Sigmoid colon (tissue), 7 donors: Measurements from ENCODE around the gene TMEM35B. TPM values are rescaled to one million over a fixed set of nuclear protein-coding genes. Genes with fewer than 3 reads are reported as not detected.
A peak's percentile ranks its signal among the peaks of the same experiment; 100 is the strongest.

Experiments used
- DNase-seq: peaks from one replicate; pipeline ENCODE4 v3.0.0-alpha.2; 2019
- H3K27ac ChIP-seq, 4 donors: fragments of 200-600 bp; sonication (generic); one replicate each; pipeline ENCODE4 v1.5.1; 2016 to 2019; ENCODE audit warnings: mild to moderate bottlenecking in 1 of 4
- H3K27me3 ChIP-seq, 3 donors: fragments of 200-600 bp; sonication (generic); one replicate each; pipeline ENCODE4 v1.5.1; 2019; ENCODE audit warnings: mild to moderate bottlenecking in 1 of 3
- H3K36me3 ChIP-seq, 4 donors: fragments of 200-600 bp; sonication (generic); one replicate each; pipeline ENCODE4 v1.5.1; 2016 to 2019
- H3K4me1 ChIP-seq, 4 donors: fragments of 200-600 bp; sonication (generic); one replicate each; pipeline ENCODE4 v1.5.1; 2017 to 2019
- H3K4me3 ChIP-seq, 4 donors: fragments of 200-600 bp; sonication (generic); one replicate each; pipeline ENCODE4 v1.5.1; 2017 to 2019; ENCODE audit warnings: mild to moderate bottlenecking in 2 of 4, moderate library complexity in 1 of 4
- H3K9me3 ChIP-seq, 4 donors: fragments of 200-600 bp in 3 of 4; sonication (generic) in 3 of 4; one replicate each; pipeline versions ENCODE4 v1.5.1 to v1.6.1; 2013 to 2019
- CTCF ChIP-seq, 4 experiments: fragments of 450-650 bp in 3 of 4; fragments of 200-600 bp in 1 of 4; IDR thresholded peaks; one replicate each; pipeline ENCODE4 v1.5.1; 2016 to 2019; ENCODE audit warnings: antibody characterized with exemption in 4 of 4, mild to moderate bottlenecking in 3 of 4, moderate library complexity in 2 of 4
- EP300 ChIP-seq, 4 donors: sonication (generic); formaldehyde crosslinking; IDR thresholded peaks; one replicate each; pipeline ENCODE4 v1.6.1; 2017; ENCODE audit warnings: antibody characterized with exemption in 4 of 4
- POLR2A ChIP-seq, 2 donors: fragments of 450-650 bp; IDR thresholded peaks; one replicate each; pipeline ENCODE4 v1.6.1; 2016; ENCODE audit warnings: antibody characterized with exemption in 2 of 2, mild to moderate bottlenecking in 2 of 2, moderate library complexity in 2 of 2
- POLR2AphosphoS5 ChIP-seq, 4 donors: sonication (generic); formaldehyde crosslinking; IDR thresholded peaks; one replicate each; pipeline ENCODE4 v1.6.1; 2017; ENCODE audit warnings: antibody characterized with exemption in 4 of 4
- WGBS, 2 donors: extraction: QIAGEN DNeasy Blood & Tissue Kit; methylation state at CpG; one replicate each; pipeline ENCODE4 v1.1.7; 2013; 5-methylcytosine and 5-hydroxymethylcytosine counted together
- intact Hi-C: fragments of 100-400 bp; cut with DNase I; formaldehyde crosslinking; loops from one replicate; pipeline ENCODE4 v1.15.1; 2023
- polyA plus RNA-seq, 3 donors: library from polyadenylated mRNA; stranded (reverse); fragments of 200-250 nt; gene quantifications; one replicate each; pipeline ENCODE4 v1.2.3, GENCODE V29; 2013
- total RNA-seq, 4 donors: library from RNA; depleted of rRNA; stranded (reverse); fragments of >200 nt; gene quantifications; one replicate each; pipeline ENCODE4 v1.1.0, GENCODE V29; 2016
- donor health status: healthy with polysubstance abuse.
- donor health status: Bipolar disorder and iron deficiency.
- donor health status: healthy.

TMEM35B gene
- total and polyA plus RNA-seq, 7 donors, result 7.6 to 53.8 (median 22.0) TPM

- TF ChIP-seq POLR2AphosphoS5 (IDR thresholded peaks at IDR 0.05), result no peak
- no peak for TF ChIP-seq CTCF (IDR thresholded peaks at IDR 0.05)
- no peak for TF ChIP-seq EP300 (IDR thresholded peaks at IDR 0.05)
- TF ChIP-seq POLR2A (IDR thresholded peaks at IDR 0.05), result no peak
- H3K36me3 ChIP-seq, result peaks cover 0 to 27% (median 3%) of the 10 kb centered on the region in 4 donors
- H3K4me3 ChIP-seq, result peak overlapping the region; percentile 65 to 90 (median 72)
- no peaks in the 10 kb centered on the region for H3K27me3 ChIP-seq
- DNase-seq, result no peak
- intact Hi-C loops, result loop anchor here (5.0 kb wide), 1 partner anchor 117 kb away; no protein-coding TSS in a partner anchor
- H3K27ac ChIP-seq, result peak overlapping the region; percentile 92 to 94 (median 92)
- H3K4me1 ChIP-seq, result peaks cover 0 to 28% (median 19%) of the 10 kb centered on the region in 4 donors
- H3K9me3 ChIP-seq, result no peaks in the 10 kb centered on the region
- WGBS, 2 donors, result 2 to 3% methylated on average over 4 of the region's 4 CpGs
Observed at GRCh38 chr1:34984435-34984792, 733 bp downstream of the TMEM35B start.

GRCh38 chr1:34983700-34984355 is 1.3 kb downstream of the TMEM35B start:
- TF ChIP-seq EP300 (IDR thresholded peaks at IDR 0.05) (no peak), POLR2AphosphoS5 (IDR thresholded peaks at IDR 0.05) (no peak)
- Histone ChIP-seq H3K27me3 (no peaks in the 10 kb centered on the region), H3K27ac (peak overlapping the region; percentile 92 to 94 (median 92)), H3K36me3 (peaks cover 0 to 21% (median 3%) of the 10 kb centered on the region in 4 donors), H3K4me1 (peaks cover 0 to 28% (median 19%) of the 10 kb centered on the region in 4 donors), H3K4me3 (peak overlapping the region; percentile 65 to 90 (median 72)), H3K9me3 (no peaks in the 10 kb centered on the region)
- WGBS, 2 donors, result 61 to 76% methylated on average over 4 of the region's 4 CpGs
- DNase-seq, result no peak
- intact Hi-C loops, result loop anchor here (5.0 kb wide), 1 partner anchor 117 kb away; no protein-coding TSS in a partner anchor

GRCh38 chr1:34982820-34983376 is 2.2 kb downstream of the TMEM35B start:
- 96 to 98% methylated on average over 5 of the region's 5 CpGs for WGBS, 2 donors
- no peaks in the 10 kb centered on the region for H3K27me3 ChIP-seq
- intact Hi-C loops, result loop anchor here (5.0 kb wide), 1 partner anchor 116 kb away; no protein-coding TSS in a partner anchor
- H3K36me3 ChIP-seq, result peaks cover 0 to 19% (median 3%) of the 10 kb centered on the region in 4 donors
- no peak overlapping the region for H3K4me3 ChIP-seq
- DNase-seq, result no peak
- H3K9me3 ChIP-seq, result no peaks in the 10 kb centered on the region
- no peak overlapping the region for H3K27ac ChIP-seq
- peaks cover 0 to 28% (median 19%) of the 10 kb centered on the region in 4 donors for H3K4me1 ChIP-seq
- no peak for TF ChIP-seq CTCF (IDR thresholded peaks at IDR 0.05)
- no peak for TF ChIP-seq POLR2A (IDR thresholded peaks at IDR 0.05)

- no peak for DNase-seq
- intact Hi-C loops, result loop anchor here (5.0 kb wide), 1 partner anchor 113 kb away; no protein-coding TSS in a partner anchor
- TF ChIP-seq POLR2AphosphoS5 (IDR thresholded peaks at IDR 0.05), result no peak
- no peak for TF ChIP-seq POLR2A (IDR thresholded peaks at IDR 0.05)
- TF ChIP-seq CTCF (IDR thresholded peaks at IDR 0.05), result no peak
- TF ChIP-seq EP300 (IDR thresholded peaks at IDR 0.05), result no peak
- no peaks in the 10 kb centered on the region for H3K9me3 ChIP-seq
- H3K27me3 ChIP-seq, result no peaks in the 10 kb centered on the region
- H3K36me3 ChIP-seq, result peaks cover 0 to 22% (median 3%) of the 10 kb centered on the region in 4 donors
- no peak overlapping the region for H3K27ac ChIP-seq
- WGBS, 2 donors, result 79 to 87% methylated on average over 2 of the region's 2 CpGs
- peaks cover 0 to 23% (median 14%) of the 10 kb centered on the region in 4 donors for H3K4me1 ChIP-seq
- no peak overlapping the region for H3K4me3 ChIP-seq
Observed at GRCh38 chr1:34980715-34981114, 4.4 kb downstream of the TMEM35B start.

GRCh38 chr1:34978921-34979320 is 6.2 kb downstream of the TMEM35B start:
- H3K36me3 ChIP-seq, result peaks cover 0 to 22% (median 3%) of the 10 kb centered on the region in 4 donors
- intact Hi-C loops, result no loop called here
- H3K9me3 ChIP-seq, result no peaks in the 10 kb centered on the region
- H3K27me3 ChIP-seq, result no peaks in the 10 kb centered on the region
- peaks cover 0 to 15% (median 9%) of the 10 kb centered on the region in 4 donors for H3K4me1 ChIP-seq
- no peak for DNase-seq
- TF ChIP-seq EP300 (IDR thresholded peaks at IDR 0.05) (no peak), CTCF (IDR thresholded peaks at IDR 0.05) (no peak), POLR2A (IDR thresholded peaks at IDR 0.05) (no peak), POLR2AphosphoS5 (IDR thresholded peaks at IDR 0.05) (no peak)
- 73 to 81% methylated on average over 6 of the region's 6 CpGs for WGBS, 2 donors
- no peak overlapping the region for H3K4me3 ChIP-seq
- no peak overlapping the region for H3K27ac ChIP-seq
